Measurements from ENCODE around the gene FSTL4.

- TF ChIP-seq ZFP30 (CRISPR knock-in tag; IDR thresholded peaks at IDR 0.05) (no peak), PPARA (CRISPR knock-in tag; IDR thresholded peaks at IDR 0.05; ENCODE audit: borderline replicate concordance) (no peak), OSR1 (CRISPR knock-in tag; IDR thresholded peaks at IDR 0.05) (no peak)
- TF ChIP-seq, protein P1, sequence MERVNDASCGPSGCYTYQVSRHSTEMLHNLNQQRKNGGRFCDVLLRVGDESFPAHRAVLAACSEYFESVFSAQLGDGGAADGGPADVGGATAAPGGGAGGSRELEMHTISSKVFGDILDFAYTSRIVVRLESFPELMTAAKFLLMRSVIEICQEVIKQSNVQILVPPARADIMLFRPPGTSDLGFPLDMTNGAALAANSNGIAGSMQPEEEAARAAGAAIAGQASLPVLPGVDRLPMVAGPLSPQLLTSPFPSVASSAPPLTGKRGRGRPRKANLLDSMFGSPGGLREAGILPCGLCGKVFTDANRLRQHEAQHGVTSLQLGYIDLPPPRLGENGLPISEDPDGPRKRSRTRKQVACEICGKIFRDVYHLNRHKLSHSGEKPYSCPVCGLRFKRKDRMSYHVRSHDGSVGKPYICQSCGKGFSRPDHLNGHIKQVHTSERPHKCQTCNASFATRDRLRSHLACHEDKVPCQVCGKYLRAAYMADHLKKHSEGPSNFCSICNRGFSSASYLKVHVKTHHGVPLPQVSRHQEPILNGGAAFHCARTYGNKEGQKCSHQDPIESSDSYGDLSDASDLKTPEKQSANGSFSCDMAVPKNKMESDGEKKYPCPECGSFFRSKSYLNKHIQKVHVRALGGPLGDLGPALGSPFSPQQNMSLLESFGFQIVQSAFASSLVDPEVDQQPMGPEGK (CRISPR knock-in tag; IDR thresholded peaks at IDR 0.05; ENCODE audit: borderline replicate concordance), result no peak
Measured at GRCh38 chr5:133232911-133233310, 379.4 kb downstream of the FSTL4 start.
